Measurements from ENCODE around the gene CXXC1. TPM values are rescaled to one million over a fixed set of nuclear protein-coding genes. Genes with fewer than 3 reads are reported as not detected.

Gene CXXC1
- 32.6 and 40.1 TPM in 2 replicates for total RNA-seq

DNA sequence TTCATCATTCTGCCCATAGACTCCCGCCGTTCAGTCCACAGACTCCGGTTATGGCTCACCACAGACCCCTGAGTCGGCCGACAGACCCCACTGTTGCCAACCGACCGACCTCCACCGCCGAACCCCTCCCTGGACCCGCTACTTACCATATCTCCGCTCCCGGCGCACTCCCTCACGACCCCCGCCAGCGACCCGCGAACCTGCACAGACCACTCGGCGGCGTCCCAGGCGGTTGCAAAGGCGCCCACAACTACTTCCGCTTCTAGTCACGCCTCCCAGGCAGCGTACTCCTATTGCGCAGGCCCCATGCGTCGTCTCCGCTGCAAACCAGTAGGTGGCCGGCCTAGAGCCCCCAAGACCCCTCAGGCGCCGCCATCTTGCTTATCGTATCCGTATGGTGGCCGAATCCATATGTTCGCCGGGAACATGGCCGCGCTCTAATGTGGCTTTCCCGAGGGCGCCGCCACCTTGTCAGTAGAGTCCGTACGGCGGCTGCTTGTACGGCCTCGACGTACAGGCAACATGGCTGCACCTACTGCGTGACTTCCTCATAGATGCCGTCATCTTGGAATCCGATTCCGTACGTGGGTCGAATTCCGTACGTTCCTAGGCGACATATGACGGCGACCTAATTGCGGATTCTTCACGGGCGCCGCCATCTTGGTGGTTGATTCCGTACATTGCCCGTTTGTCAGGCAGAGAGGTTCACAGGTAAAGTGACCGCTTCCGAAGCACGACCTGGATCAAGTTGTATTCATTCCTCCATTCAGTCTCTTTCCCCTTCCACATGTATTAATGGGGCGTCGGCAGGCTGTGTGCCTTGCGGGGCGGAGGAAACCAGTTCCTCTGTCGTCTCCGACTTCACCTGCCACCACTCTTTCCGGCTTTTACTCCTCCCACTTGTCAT is at the start of gene CXXC1:
Gene CXXC1 (minus strand): TSS at position 252 of the 907 bp plus-strand sequence. CDS start 103 bp downstream, at position 149.
- FAIRE-seq (peak; percentile 92), DNase-seq (ENCODE audit: low read depth) (peak; percentile 98)
- H3K36me3 ChIP-seq (ENCODE audit: control insufficient read depth, insufficient read depth, low read length), result peaks cover 16% of the 10 kb centered on the region
- H3K27me3 ChIP-seq (ENCODE audit: control insufficient read depth, insufficient read depth, low read length), result no peaks in the 10 kb centered on the region
- TF ChIP-seq, protein P1, sequence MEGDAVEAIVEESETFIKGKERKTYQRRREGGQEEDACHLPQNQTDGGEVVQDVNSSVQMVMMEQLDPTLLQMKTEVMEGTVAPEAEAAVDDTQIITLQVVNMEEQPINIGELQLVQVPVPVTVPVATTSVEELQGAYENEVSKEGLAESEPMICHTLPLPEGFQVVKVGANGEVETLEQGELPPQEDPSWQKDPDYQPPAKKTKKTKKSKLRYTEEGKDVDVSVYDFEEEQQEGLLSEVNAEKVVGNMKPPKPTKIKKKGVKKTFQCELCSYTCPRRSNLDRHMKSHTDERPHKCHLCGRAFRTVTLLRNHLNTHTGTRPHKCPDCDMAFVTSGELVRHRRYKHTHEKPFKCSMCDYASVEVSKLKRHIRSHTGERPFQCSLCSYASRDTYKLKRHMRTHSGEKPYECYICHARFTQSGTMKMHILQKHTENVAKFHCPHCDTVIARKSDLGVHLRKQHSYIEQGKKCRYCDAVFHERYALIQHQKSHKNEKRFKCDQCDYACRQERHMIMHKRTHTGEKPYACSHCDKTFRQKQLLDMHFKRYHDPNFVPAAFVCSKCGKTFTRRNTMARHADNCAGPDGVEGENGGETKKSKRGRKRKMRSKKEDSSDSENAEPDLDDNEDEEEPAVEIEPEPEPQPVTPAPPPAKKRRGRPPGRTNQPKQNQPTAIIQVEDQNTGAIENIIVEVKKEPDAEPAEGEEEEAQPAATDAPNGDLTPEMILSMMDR (IDR thresholded peaks at IDR 0.05; ENCODE audit: insufficient read depth, low read length, severe bottlenecking), result peak; percentile 55
- H3K4me3 ChIP-seq (ENCODE audit: low read depth, low read length), result peak within 1 kb of the TSS; percentile 75

DNA sequence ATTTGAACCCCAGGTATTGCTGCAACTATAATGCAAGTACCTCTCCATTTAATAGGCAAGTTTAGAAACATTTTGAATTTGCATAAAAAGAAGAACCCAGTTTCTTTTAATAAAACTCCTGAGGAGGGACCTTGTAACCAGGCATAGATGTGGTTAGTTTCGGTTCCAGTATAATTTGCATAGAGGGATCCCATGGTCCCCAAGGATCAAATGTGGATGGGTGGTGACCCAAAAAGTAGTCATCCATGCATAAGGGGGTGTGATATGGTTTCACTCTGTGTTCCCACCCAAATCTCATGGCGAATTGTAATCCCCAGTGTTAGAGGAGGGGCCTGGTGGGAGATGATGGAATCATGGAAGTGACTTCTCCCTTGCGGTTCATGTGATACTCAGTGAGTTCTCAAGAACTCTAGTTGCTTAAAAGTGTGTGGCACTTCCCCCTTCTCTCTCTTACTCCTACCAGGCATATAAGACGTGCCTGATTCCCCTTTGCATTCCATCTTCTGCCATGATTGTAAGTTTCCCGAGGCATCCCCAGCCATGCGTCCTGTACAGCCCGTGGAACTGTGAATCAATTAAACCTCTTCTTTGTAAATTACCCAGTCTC is 47.2 kb upstream of the CXXC1 start:
- H3K27me3 ChIP-seq (ENCODE audit: control insufficient read depth, insufficient read depth, low read length), result peaks cover 3% of the 10 kb centered on the region
- TF ChIP-seq, protein P1 (IDR thresholded peaks at IDR 0.05; ENCODE audit: insufficient read depth, low read length, severe bottlenecking), result no peak
- H3K36me3 ChIP-seq (ENCODE audit: control insufficient read depth, insufficient read depth, low read length), result no peaks in the 10 kb centered on the region
- DNase-seq (ENCODE audit: low read depth) (no peak), FAIRE-seq (no peak)
- no peak overlapping the region for H3K4me3 ChIP-seq (ENCODE audit: low read depth, low read length)

DNA sequence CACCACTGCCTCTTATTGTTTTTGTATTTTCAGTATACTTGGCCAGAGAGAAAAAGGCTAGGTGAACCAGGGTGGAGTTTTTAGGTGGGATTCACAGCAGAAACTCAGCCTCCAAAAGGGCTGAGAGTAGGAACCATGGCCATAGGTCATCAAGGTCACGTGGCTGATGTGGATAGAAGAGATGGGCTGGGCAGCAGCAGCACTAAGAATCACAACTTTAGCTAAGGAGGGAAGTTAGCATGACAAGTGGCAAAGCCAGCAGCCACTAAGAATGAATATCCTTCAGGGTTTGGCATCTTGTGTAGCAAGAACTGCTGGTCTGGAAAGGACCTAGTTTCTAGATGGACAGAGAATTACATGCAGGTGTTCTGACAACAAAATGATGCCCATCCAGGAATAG is 44.2 kb upstream of the CXXC1 start:
- TF ChIP-seq, protein P1 (IDR thresholded peaks at IDR 0.05; ENCODE audit: insufficient read depth, low read length, severe bottlenecking), result no peak
- peaks cover 1% of the 10 kb centered on the region for H3K27me3 ChIP-seq (ENCODE audit: control insufficient read depth, insufficient read depth, low read length)
- H3K4me3 ChIP-seq (ENCODE audit: low read depth, low read length), result no peak overlapping the region
- FAIRE-seq, result peak; percentile 55
- DNase-seq (ENCODE audit: low read depth), result no peak
- no peaks in the 10 kb centered on the region for H3K36me3 ChIP-seq (ENCODE audit: control insufficient read depth, insufficient read depth, low read length)

DNA sequence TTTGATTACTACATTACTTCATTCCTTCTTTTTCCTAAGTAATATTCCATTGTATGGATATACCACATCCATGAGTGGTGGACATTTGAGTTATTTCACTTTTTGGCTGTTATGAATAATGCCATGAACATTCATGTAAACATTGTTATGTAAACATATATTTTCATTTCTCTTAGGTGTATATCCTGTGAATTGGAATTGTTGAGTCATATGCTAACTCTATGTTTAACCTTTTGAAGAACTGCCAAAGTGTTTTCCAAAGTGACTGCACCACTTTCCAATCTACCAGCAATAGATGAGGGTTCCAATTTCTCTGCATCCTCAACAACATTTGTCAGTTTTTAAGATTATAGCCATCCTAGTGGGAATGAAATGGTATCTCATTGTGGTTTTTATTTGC is 42.7 kb upstream of the CXXC1 start:
- DNase-seq (ENCODE audit: low read depth), result peak; percentile 67
- no peak for FAIRE-seq
- peaks cover 1% of the 10 kb centered on the region for H3K27me3 ChIP-seq (ENCODE audit: control insufficient read depth, insufficient read depth, low read length)
- H3K36me3 ChIP-seq (ENCODE audit: control insufficient read depth, insufficient read depth, low read length), result no peaks in the 10 kb centered on the region
- TF ChIP-seq, protein P1 (IDR thresholded peaks at IDR 0.05; ENCODE audit: insufficient read depth, low read length, severe bottlenecking), result no peak
- no peak overlapping the region for H3K4me3 ChIP-seq (ENCODE audit: low read depth, low read length)

DNA sequence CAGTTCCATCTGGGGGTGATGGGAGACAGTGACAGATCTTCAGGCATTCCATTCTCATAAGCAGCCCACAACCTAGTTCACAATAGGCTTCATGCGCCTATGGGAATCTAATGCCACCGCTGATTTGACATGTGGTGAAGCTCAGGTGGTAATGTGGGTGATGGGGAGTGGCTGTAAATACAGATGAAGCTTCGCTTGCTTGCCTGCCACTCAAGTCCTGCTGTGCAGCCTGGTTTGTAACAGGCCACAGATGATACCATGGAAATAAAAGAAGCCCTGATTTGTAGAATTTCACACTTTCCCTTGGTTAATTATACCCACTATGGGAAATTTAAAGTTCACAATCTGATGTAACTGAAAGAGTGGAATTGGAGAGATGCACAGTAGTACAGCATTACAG is 40.5 kb upstream of the CXXC1 start:
- H3K4me3 ChIP-seq (ENCODE audit: low read depth, low read length), result no peak overlapping the region
- no peaks in the 10 kb centered on the region for H3K27me3 ChIP-seq (ENCODE audit: control insufficient read depth, insufficient read depth, low read length)
- FAIRE-seq (no peak), DNase-seq (ENCODE audit: low read depth) (no peak)
- TF ChIP-seq, protein P1 (IDR thresholded peaks at IDR 0.05; ENCODE audit: insufficient read depth, low read length, severe bottlenecking), result no peak
- H3K36me3 ChIP-seq (ENCODE audit: control insufficient read depth, insufficient read depth, low read length), result no peaks in the 10 kb centered on the region
